T-cell (primary cell): ENCODE data around the gene TAF4. TPM values are rescaled to one million over a fixed set of nuclear protein-coding genes. Genes with fewer than 3 reads are reported as not detected.

Source experiments
- ATAC-seq, 4 experiments: fragments of 200-7000 bp in 3 of 4; fragments of 150-1000 bp in 1 of 4; cut with Tn5 transposase; replicated peaks in 1 of 4; 1 replicate in 3 of 4; 2 replicates in 1 of 4; pipeline ENCODE4 v1.10.0; 2021; ENCODE audit warnings: moderate library complexity in 3 of 4, mild to moderate bottlenecking in 2 of 4, moderate number of reproducible peaks in 1 of 4
- CTCF ChIA-PET, 2 donors: fragments of 300-600 bp; sonication (Branson Sonifier 250); formaldehyde crosslinking; loops; one replicate each; lab custom pipeline; 2022; ENCODE audit warnings: antibody characterized with exemption in 2 of 2; lab: Charles Lee
- POLR2A ChIA-PET, 2 donors: fragments of 300-600 bp; sonication (Branson Sonifier 250); formaldehyde crosslinking; loops; one replicate each; lab custom pipeline; 2022; ENCODE audit warnings: antibody characterized with exemption in 2 of 2; lab: Charles Lee
- DNase-seq, 35 experiments: peaks; one replicate each; pipeline versions ENCODE4 v3.0.0 to v3.0.0-alpha.2; 2013 to 2023
- H3K27ac ChIP-seq: one replicate; pipeline ENCODE4 v1.5.1; 2013; ENCODE audit warnings: low read length
- H3K27me3 ChIP-seq, 2 experiments: replicated peaks in 1 of 2; 1 replicate in 1 of 2; 2 replicates in 1 of 2; pipeline versions ENCODE4 v1.6.1 to v1.7.0; 2013; ENCODE audit warnings: low read length in 1 of 2, mixed read lengths in 1 of 2; ENCODE audit not compliant: control insufficient read depth in 2 of 2, insufficient read depth in 2 of 2; ENCODE audit errors: extremely low read depth in 1 of 2
- H3K36me3 ChIP-seq, 2 donors: 1 replicate in 1 of 2; 2 replicates in 1 of 2; pipeline versions ENCODE4 v1.6.1 to v1.7.0; 2013; ENCODE audit warnings: low read length in 1 of 2; ENCODE audit not compliant: control insufficient read depth in 2 of 2, insufficient read depth in 1 of 2; ENCODE audit errors: extremely low read depth in 1 of 2
- H3K4me1 ChIP-seq, 2 experiments: 1 replicate in 1 of 2; 2 replicates in 1 of 2; pipeline versions ENCODE4 v1.6.1 to v1.7.0; 2013; ENCODE audit warnings: low read length in 2 of 2, mixed read lengths in 1 of 2; ENCODE audit not compliant: insufficient read depth in 2 of 2, control insufficient read depth in 1 of 2; ENCODE audit errors: extremely low read depth in 1 of 2
- H3K4me3 ChIP-seq, 2 donors: 1 replicate in 1 of 2; 2 replicates in 1 of 2; pipeline versions ENCODE4 v1.5.1 to v1.7.0; 2013; ENCODE audit warnings: mild to moderate bottlenecking in 2 of 2, low read length in 1 of 2, moderate library complexity in 1 of 2; ENCODE audit not compliant: control insufficient read depth in 1 of 2; ENCODE audit errors: extremely low read depth in 1 of 2
- H3K9me3 ChIP-seq: 2 replicates; pipeline ENCODE4 v1.7.0; 2013
- H3K27ac Mint-ChIP-seq, 2 donors: one replicate each; pipeline ENCODE4 v1.8.0; 2020 to 2021; ENCODE audit warnings: mild to moderate bottlenecking in 2 of 2, mixed read lengths in 2 of 2
- H3K27me3 Mint-ChIP-seq, 2 donors: one replicate each; pipeline ENCODE4 v1.8.0; 2021 to 2022; ENCODE audit warnings: mixed read lengths in 2 of 2
- H3K36me3 Mint-ChIP-seq: one replicate; pipeline ENCODE4 v1.8.0; 2021; ENCODE audit warnings: mixed read lengths
- H3K4me1 Mint-ChIP-seq, 3 donors: one replicate each; pipeline ENCODE4 v1.8.0; 2020 to 2022; ENCODE audit warnings: mixed read lengths in 3 of 3, mild to moderate bottlenecking in 1 of 3
- H3K4me3 Mint-ChIP-seq, 3 donors: one replicate each; pipeline ENCODE4 v1.8.0; 2020 to 2022; ENCODE audit warnings: mild to moderate bottlenecking in 3 of 3, mixed read lengths in 3 of 3, moderate library complexity in 3 of 3
- H3K9me3 Mint-ChIP-seq, 3 donors: one replicate each; pipeline ENCODE4 v1.8.0; 2020 to 2022; ENCODE audit warnings: mixed read lengths in 3 of 3
- WGBS: methylation state at CpG from one replicate; pipeline ENCODE4 v1.1.5; 2013; ENCODE audit warnings: missing lambda C conversion rate; ENCODE audit not compliant: insufficient coverage; 5-methylcytosine and 5-hydroxymethylcytosine counted together
- total RNA-seq, 35 experiments: library from RNA in 6 of 35; stranded (reverse) in 6 of 35; fragments of 120-200 nt in 1 of 35; gene quantifications; one replicate each; pipeline versions ENCODE4 v1.2.1 to v1.2.4 and lab custom pipeline; 2013 to 2026

The TAF4 gene
- total RNA-seq, 5 donors from 2014 or later (not counting 1 experiment from before 2014, with no cell fraction given) = 21.7 to 39.5 (median 35.2) TPM

- ChIA-PET CTCF (no interaction called here), POLR2A (no interaction called here)
- 79% methylated on average over 10 of the region's 22 CpGs for WGBS
- no peak overlapping the region for H3K4me3 ChIP-seq
- no peaks in the 10 kb centered on the region for H3K4me1 ChIP-seq
- Mint-ChIP-seq H3K9me3 (peaks cover 0 to 4% (median 0%) of the 10 kb centered on the region in 3 donors), H3K36me3 (peaks cover 6% of the 10 kb centered on the region), H3K4me1 (no peaks in the 10 kb centered on the region), H3K27ac (no peak overlapping the region), H3K27me3 (peaks cover 19 to 21% of the 10 kb centered on the region in 2 donors), H3K4me3 (no peak overlapping the region)
- no peak overlapping the region for H3K27ac ChIP-seq
- no peaks in the 10 kb centered on the region for H3K36me3 ChIP-seq
- no peak for ATAC-seq
- no peaks in the 10 kb centered on the region for H3K9me3 ChIP-seq
- DNase-seq = no peak
- peaks cover 0 to 13% of the 10 kb centered on the region in 2 experiments for H3K27me3 ChIP-seq
Measured at GRCh38 chr20:61958773-61959700, 106.6 kb downstream of the TAF4 start.

- CTCF ChIA-PET = no interaction called here
- Mint-ChIP-seq H3K36me3 (peaks cover 6% of the 10 kb centered on the region), H3K27me3 (peaks cover 13 to 17% of the 10 kb centered on the region in 2 donors), H3K9me3 (no peaks in the 10 kb centered on the region), H3K4me3 (no peak overlapping the region), H3K27ac (no peak overlapping the region), H3K4me1 (no peaks in the 10 kb centered on the region)
- Histone ChIP-seq H3K27ac (no peak overlapping the region), H3K4me3 (no peak overlapping the region), H3K36me3 (no peaks in the 10 kb centered on the region), H3K27me3 (peaks cover 0 to 19% of the 10 kb centered on the region in 2 experiments), H3K9me3 (no peaks in the 10 kb centered on the region), H3K4me1 (no peaks in the 10 kb centered on the region)
- 63% methylated on average over 5 of the region's 12 CpGs for WGBS
- POLR2A ChIA-PET = no interaction called here
- no peak for DNase-seq
- ATAC-seq = no peak
Measured at GRCh38 chr20:61957961-61958715, 107.5 kb downstream of the TAF4 start.

GRCh38 chr20:61956396-61957342 lies 109.0 kb downstream of the TAF4 start:
- Mint-ChIP-seq H3K36me3 (no peaks in the 10 kb centered on the region), H3K27ac (no peak overlapping the region), H3K4me1 (no peaks in the 10 kb centered on the region), H3K9me3 (no peaks in the 10 kb centered on the region), H3K27me3 (peaks cover 16 to 17% of the 10 kb centered on the region in 2 donors), H3K4me3 (no peak overlapping the region)
- Histone ChIP-seq H3K4me1 (no peaks in the 10 kb centered on the region), H3K27me3 (peaks cover 0 to 26% of the 10 kb centered on the region in 2 experiments), H3K27ac (no peak overlapping the region), H3K4me3 (no peak overlapping the region), H3K36me3 (no peaks in the 10 kb centered on the region), H3K9me3 (no peaks in the 10 kb centered on the region)
- ChIA-PET CTCF (no interaction called here), POLR2A (no interaction called here)
- ATAC-seq = no peak
- DNase-seq = no peak
- 82% methylated on average over 4 of the region's 12 CpGs for WGBS

- ChIA-PET POLR2A (no interaction called here), CTCF (no interaction called here)
- H3K9me3 Mint-ChIP-seq = no peaks in the 10 kb centered on the region
- no CpG with 5 or more reads among the region's 6 CpGs for WGBS
- no peaks in the 10 kb centered on the region for H3K36me3 Mint-ChIP-seq
- H3K27me3 ChIP-seq = peaks cover 0 to 28% of the 10 kb centered on the region in 2 experiments
- no peak overlapping the region for H3K27ac ChIP-seq
- no peaks in the 10 kb centered on the region for H3K36me3 ChIP-seq
- no peak overlapping the region for H3K4me3 Mint-ChIP-seq
- DNase-seq = no peak
- no peak overlapping the region for H3K4me3 ChIP-seq
- no peaks in the 10 kb centered on the region for H3K4me1 ChIP-seq
- peaks cover 16 to 17% of the 10 kb centered on the region in 2 donors for H3K27me3 Mint-ChIP-seq
- no peak for ATAC-seq
- H3K9me3 ChIP-seq = no peaks in the 10 kb centered on the region
- H3K4me1 Mint-ChIP-seq = no peaks in the 10 kb centered on the region
- no peak overlapping the region for H3K27ac Mint-ChIP-seq
Measured at GRCh38 chr20:61955668-61956395, 109.8 kb downstream of the TAF4 start.

- no peak overlapping the region for H3K4me3 Mint-ChIP-seq
- no peaks in the 10 kb centered on the region for H3K4me1 Mint-ChIP-seq
- 71% methylated on average over 12 of the region's 16 CpGs for WGBS
- H3K36me3 Mint-ChIP-seq = no peaks in the 10 kb centered on the region
- Histone ChIP-seq H3K36me3 (no peaks in the 10 kb centered on the region), H3K27me3 (peaks cover 0 to 32% of the 10 kb centered on the region in 2 experiments), H3K27ac (no peak overlapping the region), H3K9me3 (no peaks in the 10 kb centered on the region), H3K4me3 (no peak overlapping the region), H3K4me1 (no peaks in the 10 kb centered on the region)
- peaks cover 16 to 17% of the 10 kb centered on the region in 2 donors for H3K27me3 Mint-ChIP-seq
- no peak overlapping the region for H3K27ac Mint-ChIP-seq
- DNase-seq (no peak), ATAC-seq (no peak)
- ChIA-PET CTCF (no interaction called here), POLR2A (no interaction called here)
- no peaks in the 10 kb centered on the region for H3K9me3 Mint-ChIP-seq
Measured at GRCh38 chr20:61954276-61955021, 111.2 kb downstream of the TAF4 start.
